B cell (primary cell): ENCODE data around the gene REV1. TPM values are rescaled to one million over a fixed set of nuclear protein-coding genes. Genes with fewer than 3 reads are reported as not detected.

ENCODE experiments used
- ATAC-seq: fragments of 200-7000 bp; cut with Tn5 transposase; one replicate; pipeline ENCODE4 v1.10.0; 2021; ENCODE audit warnings: low read depth, mild to moderate bottlenecking, moderate number of reproducible peaks, moderate library complexity
- CTCF ChIA-PET: fragments of 350-600 bp; sonication (Branson Sonifier 250); formaldehyde crosslinking; loops from one replicate; lab custom pipeline; 2021; ENCODE audit warnings: antibody characterized with exemption, inconsistent platforms; lab: Charles Lee
- POLR2A ChIA-PET: fragments of 350-600 bp; sonication (Branson Sonifier 250); formaldehyde crosslinking; loops from one replicate; lab custom pipeline; 2021; ENCODE audit warnings: antibody characterized with exemption; lab: Charles Lee
- DNase-seq: peaks from one replicate; pipeline ENCODE4 v3.0.0; 2013
- H2AFZ ChIP-seq: 2 replicates; pipeline ENCODE4 v1.6.1; 2012; ENCODE audit warnings: mild to moderate bottlenecking, low read depth, low read length; ENCODE audit not compliant: insufficient read depth, poor library complexity, severe bottlenecking
- H3K27ac ChIP-seq, 2 donors: 1 replicate in 1 of 2; 2 replicates in 1 of 2; pipeline ENCODE4 v1.5.1; 2012 to 2013; ENCODE audit warnings: low read length in 2 of 2, mild to moderate bottlenecking in 2 of 2, moderate library complexity in 1 of 2
- H3K27me3 ChIP-seq, 4 experiments: fragments of 200-600 bp in 1 of 4; sonication (generic) in 1 of 4; replicated peaks in 1 of 4; 1 replicate in 2 of 4; 2 replicates in 2 of 4; pipeline versions ENCODE4 v1.6.1 to v1.7.0; 2013 to 2016; ENCODE audit warnings: low read length in 3 of 4, mild to moderate bottlenecking in 2 of 4, mixed read lengths in 1 of 4, moderate library complexity in 1 of 4; ENCODE audit not compliant: insufficient read depth in 4 of 4, control insufficient read depth in 3 of 4; ENCODE audit errors: control extremely low read depth in 1 of 4
- H3K36me3 ChIP-seq, 2 experiments: replicated peaks in 1 of 2; 1 replicate in 1 of 2; 2 replicates in 1 of 2; pipeline versions ENCODE4 v1.6.1 to v1.7.1; 2013; ENCODE audit warnings: low read length in 1 of 2; ENCODE audit not compliant: insufficient read depth in 2 of 2, control insufficient read depth in 1 of 2; ENCODE audit errors: control extremely low read depth in 1 of 2, extremely low read depth in 1 of 2
- H3K4me1 ChIP-seq, 2 donors: fragments of 200-600 bp in 1 of 2; sonication (generic) in 1 of 2; 1 replicate in 1 of 2; 2 replicates in 1 of 2; pipeline versions ENCODE4 v1.5.1 to v1.6.1; 2013 to 2017; ENCODE audit warnings: low read length in 2 of 2; ENCODE audit not compliant: control insufficient read depth in 2 of 2, insufficient read depth in 2 of 2
- H3K4me2 ChIP-seq: replicated peaks from 2 replicates; pipeline ENCODE3; 2012; ENCODE audit warnings: mild to moderate bottlenecking, low read depth, low read length; ENCODE audit not compliant: poor library complexity, severe bottlenecking
- H3K4me3 ChIP-seq, 5 experiments: fragments of 200-600 bp in 1 of 5; sonication (generic) in 1 of 5; 1 replicate in 3 of 5; 2 replicates in 2 of 5; pipeline versions ENCODE4 v1.5.1 to v1.7.0; 2011 to 2016; ENCODE audit warnings: low read length in 4 of 5, mild to moderate bottlenecking in 4 of 5, low read depth in 2 of 5, control low read depth in 1 of 5, moderate library complexity in 1 of 5; ENCODE audit not compliant: insufficient read depth in 1 of 5; ENCODE audit errors: control extremely low read depth in 1 of 5, extremely low read depth in 1 of 5
- H3K79me2 ChIP-seq: fragments of 200-600 bp; sonication (generic); one replicate; pipeline ENCODE4 v1.6.0; 2016; ENCODE audit warnings: low read length; ENCODE audit not compliant: control insufficient read depth, insufficient read depth
- H3K9ac ChIP-seq: fragments of 200-600 bp; sonication (generic); 2 replicates; pipeline ENCODE4 v1.6.1; 2017; ENCODE audit warnings: mild to moderate bottlenecking, low read length, moderate library complexity
- H3K9me3 ChIP-seq, 3 donors: one replicate each; pipeline versions ENCODE4 v1.6.1 to v1.7.1; 2013; ENCODE audit warnings: low read length in 2 of 3; ENCODE audit not compliant: control insufficient read depth in 2 of 3, insufficient read depth in 1 of 3; ENCODE audit errors: control extremely low read depth in 1 of 3
- H4K20me1 ChIP-seq: 2 replicates; pipeline ENCODE4 v1.6.0; 2012; ENCODE audit warnings: mild to moderate bottlenecking, low read length; ENCODE audit not compliant: insufficient read depth, control insufficient read depth, poor library complexity, severe bottlenecking
- H3K27ac Mint-ChIP-seq: one replicate; pipeline ENCODE4 v1.8.0; 2021; ENCODE audit warnings: mixed read lengths
- H3K27me3 Mint-ChIP-seq: one replicate; pipeline ENCODE4 v1.8.0; 2021; ENCODE audit warnings: mixed read lengths
- H3K4me1 Mint-ChIP-seq: one replicate; pipeline ENCODE4 v1.8.0; 2021; ENCODE audit warnings: mixed read lengths
- H3K4me3 Mint-ChIP-seq: one replicate; pipeline ENCODE4 v1.8.0; 2021; ENCODE audit warnings: mixed read lengths
- H3K9me3 Mint-ChIP-seq: one replicate; pipeline ENCODE4 v1.8.0; 2022; ENCODE audit warnings: mixed read lengths; ENCODE audit not compliant: insufficient read depth
- CTCF ChIP-seq: fragments of 200-600 bp; IDR thresholded peaks from one replicate; pipeline ENCODE4 v1.8.0; 2022; ENCODE audit warnings: antibody characterized with exemption, mild to moderate bottlenecking
- EZH2 ChIP-seq: IDR thresholded peaks from 2 replicates; pipeline ENCODE4 v1.6.1; 2012; ENCODE audit warnings: borderline replicate concordance, low read depth, mild to moderate bottlenecking, moderate library complexity, low read length; ENCODE audit not compliant: insufficient read depth, poor library complexity, severe bottlenecking
- WGBS: methylation state at CpG from one replicate; pipeline ENCODE4 v1.1.5; 2013; ENCODE audit warnings: missing lambda C conversion rate; ENCODE audit not compliant: insufficient coverage; 5-methylcytosine and 5-hydroxymethylcytosine counted together
- intact Hi-C: fragments of 100-400 bp; cut with micrococcal nuclease; formaldehyde crosslinking; loops from one replicate; pipeline ENCODE4 v1.10.0; 2022
- polyA plus RNA-seq: library from polyadenylated mRNA; depleted of rRNA; stranded (reverse); fragments of >200 nt; gene quantifications from 2 replicates; pipeline ENCODE4 v1.2.3, GENCODE V29; 2012
- total RNA-seq, 2 donors: library from RNA; stranded (reverse); fragments of 120-200 nt in 1 of 2; gene quantifications; 1 replicate in 1 of 2; 2 replicates in 1 of 2; pipeline versions ENCODE4 v1.2.3 to v1.2.4, GENCODE V29; 2013 to 2022

The REV1 gene
- total and polyA plus RNA-seq, 2 donors (not counting 1 experiment from before 2014, with no cell fraction given), result 25.4 to 70.5 TPM

GRCh38 chr2:99386011-99386410, 103.8 kb downstream of the REV1 start:
- POLR2A ChIA-PET, result no interaction called here
- no peak overlapping the region for H3K4me3 ChIP-seq
- H3K4me1 ChIP-seq, result no peaks in the 10 kb centered on the region
- no peak overlapping the region for H3K27ac ChIP-seq
- WGBS, result no CpG with 5 or more reads among the region's 2 CpGs
- no peaks in the 10 kb centered on the region for H3K27me3 ChIP-seq
- no peak for ATAC-seq
- H2AFZ ChIP-seq, result no peak overlapping the region
- H3K9ac ChIP-seq, result no peak overlapping the region
- peaks cover 1 to 47% of the 10 kb centered on the region in 2 experiments for H3K36me3 ChIP-seq
- CTCF ChIA-PET, result no interaction called here
- Mint-ChIP-seq H3K9me3 (no peaks in the 10 kb centered on the region), H3K27me3 (no peaks in the 10 kb centered on the region), H3K4me3 (no peak overlapping the region), H3K4me1 (no peaks in the 10 kb centered on the region), H3K27ac (no peak overlapping the region)
- peaks cover 3% of the 10 kb centered on the region for H3K79me2 ChIP-seq
- H3K4me2 ChIP-seq, result no peak overlapping the region
- H3K9me3 ChIP-seq, result no peaks in the 10 kb centered on the region
- TF ChIP-seq EZH2 (no peak), CTCF (no peak)
- intact Hi-C loops, result no loop called here
- DNase-seq, result no peak
- no peaks in the 10 kb centered on the region for H4K20me1 ChIP-seq

- peaks cover 0 to 64% of the 10 kb centered on the region in 2 experiments for H3K36me3 ChIP-seq
- no peak overlapping the region for H3K27ac Mint-ChIP-seq
These were observed 107.7 kb downstream of the REV1 start for GRCh38 chr2:99382143-99382542.

More at GRCh38 chr2:99382143-99382542, 107.7 kb downstream of the REV1 start:
- Mint-ChIP-seq H3K27me3 (no peaks in the 10 kb centered on the region), H3K9me3 (no peaks in the 10 kb centered on the region), H3K4me1 (no peaks in the 10 kb centered on the region), H3K4me3 (no peak overlapping the region)
- no peak for TF ChIP-seq CTCF
- TF ChIP-seq EZH2, result no peak
- no peak overlapping the region for H3K4me3 ChIP-seq
- no peaks in the 10 kb centered on the region for H4K20me1 ChIP-seq
- intact Hi-C loops, result no loop called here
- no peak for DNase-seq
- no peak overlapping the region for H3K27ac ChIP-seq
- H3K4me1 ChIP-seq, result no peaks in the 10 kb centered on the region
- H3K9me3 ChIP-seq, result no peaks in the 10 kb centered on the region
- no peak overlapping the region for H2AFZ ChIP-seq
- WGBS, result no CpG with 5 or more reads among the region's 2 CpGs
- no peak for ATAC-seq
- ChIA-PET CTCF (no interaction called here), POLR2A (no interaction called here)
- H3K79me2 ChIP-seq, result peaks cover 3% of the 10 kb centered on the region
- no peak overlapping the region for H3K9ac ChIP-seq
- H3K27me3 ChIP-seq, result no peaks in the 10 kb centered on the region
- H3K4me2 ChIP-seq, result no peak overlapping the region
